CD4-positive, alpha-beta T cell treated with Interleukin-6 at 100 ng/mL for 8 hours (primary cell): ENCODE measurements around the gene GNAZ.
"Not testable (repeated sequence)": the region's sequence is repeated elsewhere in the genome, so short reads cannot be mapped to it uniquely, and the experiment has no call there.

Source experiments
- DNase-seq: peaks from one replicate; pipeline ENCODE4 v3.0.0-alpha.2; 2020; ENCODE audit warnings: mixed read lengths, low spot score

The GNAZ gene

DNA sequence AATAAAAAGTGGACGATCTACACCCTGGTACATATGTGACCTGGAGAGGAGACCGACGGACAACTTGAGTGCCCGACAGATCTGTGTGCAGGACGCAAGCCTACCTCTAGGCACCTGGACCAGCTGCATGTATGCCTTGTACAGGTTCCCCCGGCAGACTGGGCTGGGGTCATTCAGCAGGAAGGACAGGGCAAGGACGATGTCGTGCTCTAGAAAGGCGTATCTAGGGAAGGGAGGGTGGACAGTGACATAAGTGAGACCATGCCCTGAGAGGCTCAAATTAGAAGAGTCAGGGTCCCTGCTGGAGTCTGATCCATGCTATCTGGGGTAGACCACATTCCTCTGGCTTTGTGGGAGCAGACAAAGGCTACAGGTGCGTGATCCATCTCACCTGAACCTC is 63.6 kb downstream of the GNAZ start:
- no peak for DNase-seq

DNA sequence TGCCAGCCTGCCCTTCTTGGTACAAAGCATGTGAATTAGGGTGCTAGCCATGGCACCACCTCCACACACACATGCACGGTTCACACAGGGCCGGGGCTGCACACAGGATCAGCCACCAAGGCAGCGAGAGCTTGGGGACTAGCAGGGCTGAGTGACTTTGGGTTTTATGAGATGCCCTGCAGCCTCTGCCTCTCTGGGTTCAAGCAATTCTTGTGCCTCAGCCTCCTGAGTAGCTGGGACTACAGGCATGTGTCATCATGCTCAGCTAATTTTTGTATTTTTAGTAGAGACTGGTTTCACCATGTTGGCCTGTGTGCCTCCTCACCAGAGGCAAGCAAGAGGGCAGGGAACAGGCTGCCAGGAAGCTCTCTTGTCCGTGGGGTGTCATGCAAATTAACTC is 66.7 kb downstream of the GNAZ start:
- not testable (repeated sequence) for DNase-seq

DNA sequence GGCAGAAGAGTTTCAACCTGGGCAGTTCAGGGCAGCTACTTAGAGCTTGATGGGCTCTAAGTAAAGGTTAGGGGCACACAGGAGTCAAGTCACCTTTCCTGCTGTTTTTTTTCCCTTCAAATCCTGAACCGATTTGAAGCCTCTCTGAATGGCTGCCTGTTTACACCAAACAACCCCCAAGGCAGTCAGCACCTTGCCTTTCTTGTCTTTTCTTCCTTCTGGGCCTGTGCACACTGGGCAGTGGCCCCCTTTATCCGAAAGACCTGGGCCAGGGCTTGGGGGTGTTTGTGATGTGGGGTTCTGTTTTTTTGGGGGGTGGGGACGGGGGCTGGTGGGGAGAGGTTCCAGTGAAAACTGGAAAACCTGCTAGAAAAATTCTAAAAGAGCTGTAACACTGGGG is 67.1 kb downstream of the GNAZ start:
- DNase-seq = no peak

DNA sequence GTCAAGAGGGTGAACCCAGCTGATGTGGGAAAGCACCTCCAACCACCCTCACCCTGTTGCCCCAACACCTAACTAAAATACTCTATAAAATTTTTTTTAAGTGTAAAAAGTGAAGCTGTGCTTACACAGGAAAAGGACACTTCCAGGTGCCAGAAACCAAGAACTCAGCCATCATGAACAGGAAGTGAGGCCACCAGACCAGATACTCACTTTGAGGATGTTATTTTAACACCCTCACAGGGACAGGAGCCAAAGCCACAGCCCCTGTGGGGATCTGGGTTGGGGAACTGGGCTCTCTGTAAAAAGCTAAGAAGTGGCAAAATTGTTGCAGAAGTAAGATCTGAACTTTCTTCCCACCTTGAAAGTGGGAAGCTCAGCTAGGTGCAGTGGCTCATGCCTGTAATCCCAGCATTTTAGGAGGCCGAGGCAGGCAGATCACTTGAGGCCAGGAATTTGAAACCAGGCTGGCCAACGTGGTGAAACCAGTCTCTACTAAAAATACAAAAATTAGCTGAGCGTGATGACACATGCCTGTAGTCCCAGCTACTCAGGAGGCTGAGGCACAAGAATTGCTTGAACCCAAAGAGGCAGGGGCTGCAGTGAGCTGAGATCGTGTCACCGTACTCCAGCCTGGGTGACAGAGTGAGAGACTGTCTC is 67.7 kb downstream of the GNAZ start:
- peak; percentile 67 for DNase-seq

DNA sequence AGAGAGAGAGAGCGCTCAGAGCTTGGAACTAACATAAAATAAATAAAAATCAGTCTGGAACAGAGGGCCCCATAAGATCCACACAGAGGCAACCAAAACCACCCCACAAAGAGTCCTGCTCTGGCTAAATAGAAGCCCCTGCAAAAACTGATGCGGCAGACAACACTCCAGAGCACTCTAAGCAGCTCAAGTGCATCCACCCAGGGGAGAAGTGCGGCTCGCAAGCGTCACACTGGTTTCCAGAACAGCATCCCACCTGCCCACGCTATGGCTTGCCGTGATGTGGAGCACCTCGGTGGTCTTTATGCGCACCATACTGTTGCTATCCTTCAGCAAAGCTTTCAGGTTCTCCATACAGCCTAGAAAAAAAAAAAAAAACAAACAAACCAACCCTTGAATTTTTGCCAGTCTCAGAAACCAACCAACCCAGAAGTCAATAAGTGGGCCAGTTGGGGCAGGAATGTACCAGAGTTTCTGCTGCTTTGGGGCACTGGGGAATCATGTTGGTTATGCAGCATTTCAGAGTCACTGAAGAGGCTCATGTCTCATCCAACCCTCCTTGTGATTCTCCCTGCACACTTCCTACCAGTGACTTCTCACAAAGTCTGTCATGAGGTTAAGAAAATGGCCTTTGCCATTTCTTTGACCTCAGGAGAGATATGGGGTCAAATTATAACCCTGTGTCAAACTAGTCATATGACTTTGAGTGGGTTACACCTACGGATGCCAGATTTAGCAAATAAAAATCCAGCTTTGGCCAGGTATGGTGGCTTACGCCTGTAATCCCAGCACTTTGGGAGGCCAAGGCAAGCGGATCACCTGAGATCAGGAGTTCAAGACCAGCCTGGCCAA is 68.5 kb downstream of the GNAZ start:
- no peak for DNase-seq

DNA sequence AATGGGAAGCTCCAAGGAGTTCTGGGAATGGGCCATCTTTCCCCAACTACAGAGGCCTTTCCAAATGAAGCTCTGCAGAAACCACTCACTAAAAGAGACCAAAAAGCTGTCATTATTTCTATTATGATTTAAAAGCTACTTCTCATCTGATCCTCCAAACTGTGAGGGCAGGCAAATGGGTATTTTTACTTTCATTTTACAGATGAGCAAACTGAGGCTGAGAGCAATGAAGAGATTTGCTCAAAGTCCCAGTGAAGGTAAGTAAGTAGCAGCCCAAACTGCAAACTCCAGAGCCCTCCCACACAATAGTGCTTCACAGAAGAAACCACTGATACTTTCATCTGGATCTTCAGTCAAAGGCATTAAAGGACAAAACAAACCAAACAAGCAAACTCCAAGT is 70.1 kb downstream of the GNAZ start:
- no peak for DNase-seq

DNA sequence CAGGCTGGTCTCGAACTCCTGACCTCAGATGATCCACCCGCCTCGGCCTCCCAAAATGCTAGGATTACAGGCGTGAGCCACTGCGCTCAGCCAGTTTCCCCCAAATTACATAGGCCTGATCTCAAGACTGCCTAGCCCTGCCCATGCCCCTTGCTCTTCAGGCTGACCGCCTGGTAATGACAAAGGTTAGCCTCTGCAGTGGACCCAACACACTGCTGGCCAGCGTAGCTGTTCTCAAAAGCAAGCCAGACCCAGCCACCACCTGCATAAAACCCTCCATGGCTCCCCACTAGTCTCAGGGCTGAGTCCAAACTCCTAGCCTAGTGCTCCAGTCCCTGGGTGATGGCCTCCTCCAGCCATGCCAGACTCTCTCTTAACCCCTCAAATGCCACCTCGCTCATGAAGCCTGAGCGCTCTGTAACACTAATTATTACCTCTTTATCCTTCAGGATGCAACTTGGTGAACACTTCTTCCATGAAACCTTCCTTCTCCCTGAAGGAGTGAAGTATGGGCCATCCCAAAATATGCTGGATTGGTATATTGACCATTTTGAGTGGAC is 72.3 kb downstream of the GNAZ start:
- no peak for DNase-seq

DNA sequence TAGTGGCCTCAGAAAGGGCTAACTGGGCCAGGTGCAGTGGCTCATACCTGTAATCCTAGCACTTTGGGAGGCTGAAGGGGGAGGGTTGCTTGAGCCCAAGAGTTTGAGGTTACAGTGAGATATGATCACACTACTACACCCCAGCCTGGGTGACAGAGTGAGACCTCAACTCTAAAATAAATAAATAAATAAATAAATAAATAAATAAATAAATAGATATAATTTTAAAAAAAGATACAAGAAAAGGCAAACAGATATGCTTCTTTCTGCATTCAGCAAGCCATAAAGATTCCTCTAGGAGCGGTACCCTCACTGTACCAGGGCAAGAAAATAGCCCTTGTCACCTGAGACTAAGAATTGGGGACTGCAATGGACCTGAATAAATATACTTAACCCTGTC is 72.8 kb downstream of the GNAZ start:
- DNase-seq = no peak

DNA sequence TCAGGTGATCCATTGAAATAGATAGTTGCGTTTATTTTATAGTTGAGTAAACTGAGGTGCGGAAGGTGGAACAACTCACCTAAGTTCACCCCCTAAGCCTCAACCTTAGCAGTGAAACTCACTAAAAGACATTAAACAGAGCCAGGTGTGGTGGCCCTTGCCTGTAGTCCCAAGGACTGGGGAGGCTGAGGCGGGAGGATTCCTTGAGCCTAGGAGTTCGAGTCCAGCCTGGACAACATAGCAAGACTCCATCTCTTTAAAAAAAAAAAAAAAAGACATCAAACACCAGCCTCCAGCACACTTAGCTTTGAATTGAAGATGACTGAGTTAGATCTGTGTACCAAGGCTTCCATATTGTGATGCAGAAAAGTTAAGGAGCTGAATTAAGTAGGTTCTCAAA is 74.1 kb downstream of the GNAZ start:
- no peak for DNase-seq

DNA sequence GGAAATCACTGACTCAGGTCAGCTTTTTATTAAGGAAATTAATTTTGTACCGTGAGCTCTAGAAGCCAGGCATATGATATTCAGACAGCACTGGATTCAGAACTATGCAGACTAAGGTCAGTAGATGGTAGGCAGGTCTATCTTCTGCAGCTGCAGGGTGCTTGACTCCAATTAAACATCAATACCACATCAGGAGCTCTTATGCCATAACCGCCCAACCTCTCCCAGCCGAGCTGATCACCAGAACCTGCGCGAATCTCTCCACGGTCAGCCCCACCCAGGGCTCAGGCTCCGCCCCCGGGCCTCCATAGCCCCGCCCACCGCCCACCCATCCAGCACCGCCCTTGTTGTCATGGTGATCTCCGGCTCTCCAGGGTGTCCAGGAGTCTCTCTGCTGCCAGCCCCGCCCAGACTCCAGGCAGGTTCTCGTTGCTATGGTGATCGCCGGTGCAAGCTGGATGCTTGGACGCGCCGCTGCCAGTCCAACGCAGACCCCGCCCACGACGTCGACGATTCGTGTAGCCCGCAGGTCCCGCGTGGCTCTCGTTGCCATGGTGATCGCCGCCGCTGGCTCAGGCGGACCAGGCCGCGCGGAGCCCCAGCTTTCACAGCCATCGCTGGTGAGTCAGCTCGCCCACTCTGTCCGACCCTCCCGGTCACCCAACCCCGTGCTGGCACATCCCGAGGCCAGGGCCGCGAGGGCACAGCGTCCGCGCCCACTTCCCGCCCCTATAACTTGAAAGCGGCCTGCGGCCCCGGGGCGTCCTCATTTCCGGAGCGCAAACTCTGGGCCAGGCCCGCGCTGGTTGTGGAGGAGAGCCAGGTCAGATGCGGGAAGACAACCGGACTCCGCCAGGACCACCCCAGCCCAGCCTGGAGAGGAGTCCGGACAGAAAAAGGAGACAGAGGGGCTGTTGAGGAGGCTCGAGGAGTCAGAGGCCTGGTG is 74.9 kb downstream of the GNAZ start, which contains the start of gene RAB36:
Gene RAB36 (plus strand): TSS at position 546 of the 946 bp plus-strand sequence. CDS start 1,140 bp downstream, outside the sequence.
- DNase-seq = peak; percentile 87

DNA sequence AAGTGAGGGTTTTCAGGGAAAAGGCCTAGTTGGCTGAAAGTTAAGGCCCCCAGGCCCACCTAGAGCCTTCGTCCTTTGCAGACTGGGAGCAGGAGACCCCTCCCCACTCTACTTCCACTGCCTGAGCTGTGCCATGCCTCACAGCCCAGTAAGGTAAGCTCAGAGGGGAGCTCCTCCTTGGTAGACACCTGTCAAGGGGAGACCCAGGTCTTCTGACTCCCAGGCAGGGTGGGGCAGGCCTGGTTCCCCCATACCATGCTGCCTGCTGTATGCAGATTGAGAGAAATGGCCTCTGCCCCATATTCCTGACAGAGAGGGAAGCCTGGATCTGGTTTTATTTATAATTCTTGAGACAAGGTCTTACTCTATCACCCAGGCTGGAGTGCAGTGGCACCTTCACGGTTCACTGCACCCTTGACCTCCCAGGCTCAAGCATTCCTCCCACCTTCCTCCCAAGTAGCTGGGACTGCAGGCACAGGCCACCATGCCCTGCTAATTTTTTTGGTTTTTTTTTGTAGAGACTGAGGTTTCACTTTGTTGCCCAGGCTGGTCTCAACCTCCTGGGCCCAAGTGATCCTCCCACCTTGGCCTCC is 75.7 kb downstream of the GNAZ start:
- no peak for DNase-seq

DNA sequence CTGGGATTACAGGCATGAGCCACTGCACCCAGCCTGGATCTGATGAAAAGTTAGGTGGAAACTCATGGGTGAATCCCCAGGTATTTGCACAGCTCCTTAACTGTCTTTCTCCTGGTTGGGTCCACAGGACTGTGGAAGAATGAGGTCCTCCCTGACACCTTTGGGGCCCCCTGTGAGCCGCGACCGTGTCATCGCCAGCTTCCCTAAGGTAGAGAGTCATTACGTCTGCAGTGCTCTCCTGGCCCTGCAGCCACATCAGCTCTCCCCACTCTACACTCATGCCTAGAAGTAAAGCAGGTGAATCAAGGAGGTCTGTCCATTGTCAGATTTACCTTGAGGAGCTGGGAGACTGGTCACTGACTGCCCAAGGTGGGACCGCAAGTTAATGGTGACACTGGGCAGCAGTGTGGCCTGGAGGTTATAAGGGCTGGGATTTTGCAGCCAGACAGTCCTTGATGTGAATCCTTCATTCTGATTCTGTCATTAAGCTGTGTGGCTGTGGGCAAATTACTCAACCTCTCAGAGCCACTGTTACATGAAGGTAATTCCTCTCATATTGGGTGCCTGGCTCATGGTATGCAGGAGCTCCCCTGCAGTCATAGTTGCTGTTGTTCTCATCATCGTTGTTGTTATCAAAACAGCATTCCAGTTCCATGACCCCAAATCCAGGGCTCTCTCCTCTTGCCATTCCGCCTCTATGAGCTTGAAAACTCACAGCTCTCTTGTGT is 76.3 kb downstream of the GNAZ start:
- no peak for DNase-seq

DNA sequence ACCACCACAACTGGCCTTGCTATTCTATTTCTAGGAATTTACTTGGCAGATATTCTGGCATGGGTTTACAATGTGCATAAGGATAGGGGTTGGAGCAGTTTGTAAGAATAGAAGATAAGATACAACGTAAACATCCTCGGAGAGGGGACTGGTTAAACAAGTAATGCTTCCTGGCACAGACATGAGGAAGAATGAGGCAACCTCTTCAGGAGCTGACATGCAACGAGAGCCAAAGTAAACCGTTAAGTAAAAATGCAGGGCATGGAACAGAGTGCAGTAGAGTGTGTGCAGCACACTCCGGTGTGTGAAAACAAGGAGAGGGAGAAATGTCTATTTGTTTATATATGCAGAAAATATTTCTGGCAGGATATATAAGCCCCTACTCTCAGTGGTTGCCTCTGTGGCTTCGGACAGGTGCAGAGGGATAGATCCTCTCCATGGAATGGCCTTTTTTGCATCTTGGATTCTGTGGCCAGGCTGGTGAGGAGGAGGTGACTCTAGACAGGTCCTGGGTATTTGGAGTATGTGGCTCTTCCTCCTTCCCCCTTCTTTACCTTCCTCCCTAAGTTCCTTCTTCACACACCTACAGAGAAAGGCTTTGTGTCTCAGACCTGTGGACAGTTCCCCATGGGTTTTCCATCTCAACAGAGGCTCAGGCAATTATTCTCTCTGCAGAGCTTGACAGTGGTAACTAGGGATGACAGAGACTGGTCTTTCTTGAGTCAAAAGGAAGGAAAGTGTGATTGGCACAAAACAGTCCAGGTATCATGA is 77.5 kb downstream of the GNAZ start:
- no peak for DNase-seq

DNA sequence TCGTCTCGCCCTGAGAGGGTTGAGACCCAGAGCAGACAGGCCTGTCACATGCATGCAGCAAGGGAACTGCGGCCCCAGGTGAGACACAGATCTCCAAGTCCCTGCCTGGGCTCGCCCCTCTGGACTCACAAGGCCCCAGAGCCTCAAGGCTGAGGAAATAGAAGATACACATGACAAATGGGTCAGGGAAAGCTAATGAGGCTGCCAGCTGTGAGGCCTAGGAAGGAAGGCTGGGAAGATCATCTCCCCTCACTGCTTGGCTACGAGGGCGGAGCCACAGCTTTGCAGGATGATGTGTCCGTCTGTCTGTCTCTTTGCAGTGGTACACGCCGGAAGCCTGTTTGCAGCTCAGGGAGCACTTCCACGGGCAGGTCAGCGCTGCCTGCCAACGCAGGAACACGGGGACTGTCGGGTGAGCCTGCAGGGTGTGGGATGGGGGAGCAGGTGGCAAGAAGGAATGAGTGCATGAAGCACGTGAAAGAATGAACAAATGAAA is 79.5 kb downstream of the GNAZ start:
- no peak for DNase-seq

DNA sequence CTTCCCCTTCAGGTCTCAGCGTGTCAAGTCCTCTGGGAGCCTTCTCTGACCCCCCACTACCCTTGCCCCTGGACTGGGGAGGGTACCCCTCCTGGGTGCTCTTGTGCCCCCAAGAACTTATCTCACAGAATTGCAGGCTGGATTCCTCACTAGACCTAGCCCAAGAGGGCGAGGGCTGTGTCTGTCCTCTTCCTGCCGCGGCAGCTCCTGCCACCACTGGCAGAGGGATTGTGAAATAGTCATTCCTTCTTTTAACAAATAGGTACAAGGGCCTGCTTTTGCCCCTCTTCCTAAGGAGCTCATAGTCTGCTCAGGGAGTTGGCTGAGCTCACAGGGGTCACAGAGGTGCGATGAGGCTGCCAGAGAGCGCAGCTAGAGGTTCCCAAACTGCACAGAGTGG is 80.4 kb downstream of the GNAZ start:
- no peak for DNase-seq

DNA sequence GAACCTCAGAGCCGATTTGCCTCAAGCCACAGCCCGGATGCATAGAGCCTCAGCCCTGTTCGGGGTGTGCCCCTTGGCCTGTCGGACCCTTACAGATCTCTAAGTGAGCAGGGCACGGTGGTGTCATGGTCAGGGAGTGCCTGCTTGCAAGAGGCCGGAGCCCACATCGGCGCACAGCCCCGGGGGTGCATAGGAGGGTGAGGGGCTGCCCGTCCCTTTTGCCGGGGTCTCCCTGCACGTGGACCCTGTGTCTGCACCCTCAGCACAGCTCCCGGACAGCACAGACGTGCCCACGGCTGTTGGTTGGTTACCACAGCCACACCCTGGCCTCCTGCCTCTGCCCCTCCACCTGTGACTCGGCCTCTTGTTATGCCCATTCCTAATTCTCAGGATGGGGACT is 81.5 kb downstream of the GNAZ start:
- no peak for DNase-seq

DNA sequence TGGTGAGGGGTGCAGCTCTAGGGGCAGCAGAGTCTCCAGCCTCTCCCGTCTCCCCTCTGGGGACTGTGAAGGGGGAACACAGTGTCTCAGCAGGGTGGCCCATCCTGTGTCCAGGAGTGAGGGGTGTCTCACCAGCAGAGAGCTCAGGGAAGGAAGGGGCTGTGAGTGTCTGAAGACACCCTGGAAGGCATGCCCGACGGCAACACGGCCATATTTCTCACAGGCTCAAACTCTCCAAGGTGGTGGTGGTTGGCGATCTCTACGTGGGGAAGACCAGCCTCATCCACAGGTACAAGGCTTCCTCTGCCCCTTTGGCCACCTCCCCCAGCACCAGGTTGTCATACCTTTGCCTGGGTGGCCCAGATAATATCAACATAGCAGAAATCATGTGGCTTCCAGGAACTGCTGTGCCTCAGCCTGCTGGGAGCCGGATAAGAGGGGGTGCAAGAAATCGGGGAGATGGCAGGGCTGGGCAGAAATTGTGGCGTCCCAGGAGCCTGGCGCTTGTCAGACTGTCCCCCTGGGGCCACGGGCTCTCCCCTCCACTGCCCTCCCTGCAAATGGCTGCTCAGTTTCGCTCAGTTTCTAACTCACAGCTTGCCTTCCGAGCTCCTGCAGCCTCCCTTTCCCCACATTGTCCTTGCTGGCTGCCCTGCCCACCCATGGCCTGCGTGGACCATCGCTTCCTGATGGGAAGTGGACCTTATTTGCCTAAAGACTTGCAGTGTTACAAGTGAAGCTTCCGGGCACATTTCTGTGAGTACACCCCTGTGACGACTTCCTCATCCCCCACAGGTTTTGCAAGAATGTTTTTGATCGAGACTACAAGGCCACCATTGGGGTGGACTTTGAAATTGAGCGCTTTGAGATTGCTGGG is 82.2 kb downstream of the GNAZ start:
- no peak for DNase-seq

DNA sequence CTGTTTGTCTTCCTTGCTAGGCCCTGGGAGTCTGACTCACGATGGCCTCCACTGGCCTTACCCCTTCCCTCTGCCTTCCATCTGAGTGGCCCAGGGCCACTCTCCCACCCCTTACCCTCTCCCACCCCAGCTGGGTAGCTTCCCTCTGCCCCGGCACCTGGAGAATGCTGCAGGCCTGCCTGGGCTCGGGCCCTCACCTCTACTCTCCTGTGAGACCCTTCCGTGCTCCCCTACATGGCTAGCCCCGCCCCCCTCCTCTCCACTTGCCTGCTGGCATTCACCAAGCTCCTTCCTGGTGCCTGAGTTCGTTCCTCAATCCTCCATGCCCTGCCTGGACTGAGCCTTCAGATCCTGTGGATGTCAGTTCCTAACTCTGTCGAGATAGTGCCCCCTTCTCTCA is 83.7 kb downstream of the GNAZ start:
- DNase-seq = no peak

DNA sequence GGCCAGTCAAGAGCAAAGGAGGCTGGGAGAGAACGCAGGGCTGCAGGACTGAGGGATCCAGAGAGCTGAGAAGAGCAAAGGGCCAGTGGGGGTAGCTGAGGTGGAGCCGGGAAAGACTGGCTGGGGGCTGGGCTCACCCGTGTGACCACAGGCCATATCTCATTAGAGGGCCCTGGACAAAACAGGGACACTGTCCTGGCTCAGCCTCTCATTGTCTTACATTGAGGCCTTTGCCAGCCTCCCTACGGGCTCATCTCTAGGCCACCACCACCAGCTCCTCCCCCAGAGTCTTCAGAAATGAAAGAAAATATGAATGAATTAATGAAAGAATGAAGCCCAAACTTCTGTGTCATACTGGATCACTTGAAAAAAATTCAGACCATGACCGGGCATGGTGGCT is 84.1 kb downstream of the GNAZ start:
- DNase-seq = no peak
